ENCODE results near the gene HHIPL1.

The HHIPL1 gene

GRCh38 chr14:99675382-99675835 lies 30.5 kb downstream of the HHIPL1 start:
- DNase-seq (ENCODE audit: low spot score) = no peak

- DNase-seq (ENCODE audit: low spot score) = no peak
Measured at GRCh38 chr14:99675951-99676350, 31.0 kb downstream of the HHIPL1 start.

GRCh38 chr14:99676657-99677056 lies 31.7 kb downstream of the HHIPL1 start:
- peak; percentile 7 for DNase-seq (ENCODE audit: low spot score)

GRCh38 chr14:99677231-99678140 lies 32.6 kb downstream of the HHIPL1 start:
- DNase-seq (ENCODE audit: low spot score) = peak; percentile 5

GRCh38 chr14:99678198-99678597 lies 33.3 kb downstream of the HHIPL1 start:
- DNase-seq (ENCODE audit: low spot score) = no peak

GRCh38 chr14:99679111-99679510 lies 34.2 kb downstream of the HHIPL1 start:
- no peak for DNase-seq (ENCODE audit: low spot score)

- DNase-seq (ENCODE audit: low spot score) = no peak
Measured at GRCh38 chr14:99679543-99679942, 34.6 kb downstream of the HHIPL1 start.

GRCh38 chr14:99679996-99680395 lies 35.1 kb downstream of the HHIPL1 start:
- DNase-seq (ENCODE audit: low spot score) = no peak

GRCh38 chr14:99681101-99681831 lies 36.3 kb downstream of the HHIPL1 start:
- no peak for DNase-seq (ENCODE audit: low spot score)

- DNase-seq (ENCODE audit: low spot score) = no peak
Measured at GRCh38 chr14:99681832-99682148, 36.9 kb downstream of the HHIPL1 start.

- peak; percentile 91 for DNase-seq (ENCODE audit: low spot score)
Measured at GRCh38 chr14:99682809-99683618, 38.1 kb downstream of the HHIPL1 start.

GRCh38 chr14:99683619-99684409 lies 38.9 kb downstream of the HHIPL1 start, which contains the start of gene CYP46A1:
TSS of gene CYP46A1 (plus strand) at chr14:99684298. CDS start at chr14:99684418, 120 bp downstream.
- peak; percentile 96 for DNase-seq (ENCODE audit: low spot score)

- DNase-seq (ENCODE audit: low spot score) = no peak
Measured at GRCh38 chr14:99684410-99684934, 39.5 kb downstream of the HHIPL1 start.

- no peak for DNase-seq (ENCODE audit: low spot score)
Measured at GRCh38 chr14:99685151-99685591, 40.2 kb downstream of the HHIPL1 start.

GRCh38 chr14:99685596-99685995 lies 40.7 kb downstream of the HHIPL1 start:
- DNase-seq (ENCODE audit: low spot score) = no peak

GRCh38 chr14:99686557-99687283 lies 41.8 kb downstream of the HHIPL1 start:
- DNase-seq (ENCODE audit: low spot score) = no peak

GRCh38 chr14:99687284-99688209 lies 42.6 kb downstream of the HHIPL1 start:
- no peak for DNase-seq (ENCODE audit: low spot score)

- DNase-seq (ENCODE audit: low spot score) = no peak
Measured at GRCh38 chr14:99688210-99688581, 43.3 kb downstream of the HHIPL1 start.

GRCh38 chr14:99688629-99689028 lies 43.7 kb downstream of the HHIPL1 start:
- DNase-seq (ENCODE audit: low spot score) = no peak
